H9 (cell line): Measurements from ENCODE around the gene POLR2A. TPM values are rescaled to one million over a fixed set of nuclear protein-coding genes. Genes with fewer than 3 reads are reported as not detected.

ENCODE experiments used
- DNase-seq: peaks from one replicate; pipeline ENCODE4 v3.0.0-alpha.2; 2017
- H2AFZ ChIP-seq: one replicate; pipeline ENCODE4 v1.6.1; 2013; ENCODE audit warnings: mild to moderate bottlenecking, low read length, control low read depth, moderate library complexity
- H2AK5ac ChIP-seq: 2 replicates; pipeline ENCODE4 v1.6.1; 2013; ENCODE audit warnings: low read length, control low read depth, mixed read lengths; ENCODE audit not compliant: insufficient read length
- H2BK120ac ChIP-seq: one replicate; pipeline ENCODE4 v1.6.1; 2013; ENCODE audit warnings: low read depth, mild to moderate bottlenecking, low read length, control low read depth, inconsistent platforms; ENCODE audit not compliant: poor library complexity, severe bottlenecking
- H2BK12ac ChIP-seq: 2 replicates; pipeline ENCODE4 v1.6.1; 2013; ENCODE audit warnings: low read length, control low read depth, mixed read lengths, low read depth; ENCODE audit not compliant: insufficient read length
- H2BK15ac ChIP-seq: 2 replicates; pipeline ENCODE4 v1.6.1; 2013; ENCODE audit warnings: low read depth, low read length, control low read depth
- H2BK20ac ChIP-seq: one replicate; pipeline ENCODE4 v1.6.1; 2013; ENCODE audit warnings: low read depth, mild to moderate bottlenecking, low read length, control low read depth, inconsistent platforms; ENCODE audit not compliant: poor library complexity, severe bottlenecking
- H2BK5ac ChIP-seq: 2 replicates; pipeline ENCODE4 v1.6.1; 2013; ENCODE audit warnings: low read length, control low read depth, mixed read lengths; ENCODE audit not compliant: insufficient read length
- H3K14ac ChIP-seq: 2 replicates; pipeline ENCODE4 v1.6.1; 2013; ENCODE audit warnings: low read length, control low read depth; ENCODE audit not compliant: insufficient read depth
- H3K18ac ChIP-seq: 2 replicates; pipeline ENCODE4 v1.6.1; 2013; ENCODE audit warnings: low read depth, mild to moderate bottlenecking, mixed read lengths, low read length, control low read depth; ENCODE audit not compliant: insufficient read length
- H3K23ac ChIP-seq: 2 replicates; pipeline ENCODE4 v1.6.1; 2013; ENCODE audit warnings: low read length, control low read depth, mixed read lengths, low read depth; ENCODE audit not compliant: insufficient read length
- H3K23me2 ChIP-seq: 2 replicates; pipeline ENCODE4 v1.6.1; 2013; ENCODE audit warnings: low read depth, mild to moderate bottlenecking, mixed read lengths, low read length, control low read depth; ENCODE audit not compliant: insufficient read length, poor library complexity, severe bottlenecking
- H3K27ac ChIP-seq: 2 replicates; pipeline ENCODE4 v1.5.1; 2013; ENCODE audit warnings: low read length, control low read depth, mixed read lengths, low read depth; ENCODE audit not compliant: insufficient read length
- H3K27me3 ChIP-seq: 2 replicates; pipeline ENCODE4 v1.6.1; 2013; ENCODE audit warnings: low read length, control low read depth, inconsistent platforms; ENCODE audit not compliant: insufficient read depth
- H3K4ac ChIP-seq: 2 replicates; pipeline ENCODE4 v1.6.1; 2013; ENCODE audit warnings: low read depth, mild to moderate bottlenecking, control low read depth, inconsistent platforms, low read length, moderate library complexity
- H3K4me1 ChIP-seq: 2 replicates; pipeline ENCODE4 v1.6.1; 2013; ENCODE audit warnings: low read length, control low read depth, inconsistent platforms; ENCODE audit not compliant: insufficient read depth
- H3K4me2 ChIP-seq: 2 replicates; pipeline ENCODE4 v1.6.1; 2013; ENCODE audit warnings: low read length, control low read depth, mixed read lengths; ENCODE audit not compliant: insufficient read length, insufficient read depth
- H3K56ac ChIP-seq: 2 replicates; pipeline ENCODE4 v1.6.1; 2013; ENCODE audit warnings: low read depth, mild to moderate bottlenecking, mixed read lengths, low read length, control low read depth; ENCODE audit not compliant: insufficient read length
- H3K79me1 ChIP-seq: 2 replicates; pipeline ENCODE4 v1.6.1; 2013; ENCODE audit warnings: low read depth, mild to moderate bottlenecking, moderate library complexity, low read length, control low read depth, inconsistent platforms; ENCODE audit not compliant: insufficient read depth, poor library complexity, severe bottlenecking
- H3K79me2 ChIP-seq: 2 replicates; pipeline ENCODE4 v1.6.1; 2013; ENCODE audit warnings: low read length, control low read depth, inconsistent platforms; ENCODE audit not compliant: insufficient read depth
- H3K9ac ChIP-seq: 2 replicates; pipeline ENCODE4 v1.6.1; 2013; ENCODE audit warnings: low read length, control low read depth, mixed read lengths; ENCODE audit not compliant: insufficient read length; ENCODE audit errors: extremely low read depth
- H3K9me3 ChIP-seq: one replicate; pipeline ENCODE4 v1.6.1; 2013; ENCODE audit warnings: low read depth, low read length, inconsistent platforms; ENCODE audit not compliant: control insufficient read depth
- H3T11ph ChIP-seq: one replicate; pipeline ENCODE4 v1.6.1; 2013; ENCODE audit warnings: mild to moderate bottlenecking, low read length, control low read depth, inconsistent platforms
- H4K20me1 ChIP-seq: one replicate; pipeline ENCODE4 v1.6.1; 2013; ENCODE audit not compliant: control insufficient read depth, insufficient read length, insufficient read depth
- H4K5ac ChIP-seq: 2 replicates; pipeline ENCODE4 v1.6.1; 2013; ENCODE audit warnings: low read depth, mild to moderate bottlenecking, mixed read lengths, low read length, control low read depth; ENCODE audit not compliant: insufficient read length
- H4K8ac ChIP-seq: replicated peaks from 2 replicates; pipeline ENCODE4 v1.6.1; 2013; ENCODE audit warnings: low read length, control low read depth, mixed read lengths, low read depth; ENCODE audit not compliant: insufficient read length
- H4K91ac ChIP-seq: 2 replicates; pipeline ENCODE4 v1.6.1; 2013; ENCODE audit warnings: low read depth, mild to moderate bottlenecking, moderate library complexity, mixed read lengths, low read length, control low read depth; ENCODE audit not compliant: insufficient read length
- H3K27ac Mint-ChIP-seq, 3 experiments: 2 replicates in 2 of 3; 3 replicates in 1 of 3; pipeline ENCODE4 v1.8.0; 2020 to 2021; ENCODE audit warnings: mixed read lengths in 3 of 3, mild to moderate bottlenecking in 1 of 3, moderate library complexity in 1 of 3
- H3K27me3 Mint-ChIP-seq: 2 replicates; pipeline ENCODE4 v1.8.0; 2021; ENCODE audit warnings: low read depth, mild to moderate bottlenecking, moderate library complexity, mixed read lengths
- H3K36me3 Mint-ChIP-seq, 3 experiments: 2 replicates in 2 of 3; 3 replicates in 1 of 3; pipeline ENCODE4 v1.8.0; 2020 to 2021; ENCODE audit warnings: low read depth in 3 of 3, mixed read lengths in 3 of 3; ENCODE audit not compliant: insufficient read depth in 1 of 3
- H3K4me1 Mint-ChIP-seq, 2 experiments: 2 replicates each; pipeline ENCODE4 v1.8.0; 2020; ENCODE audit warnings: mixed read lengths in 2 of 2
- H3K4me3 Mint-ChIP-seq, 2 experiments: 2 replicates in 1 of 2; 3 replicates in 1 of 2; pipeline ENCODE4 v1.8.0; 2020 to 2021; ENCODE audit warnings: mild to moderate bottlenecking in 2 of 2, mixed read lengths in 2 of 2, moderate library complexity in 1 of 2
- H3K9me3 Mint-ChIP-seq, 2 experiments: 2 replicates in 1 of 2; 3 replicates in 1 of 2; pipeline ENCODE4 v1.8.0; 2020; ENCODE audit warnings: mild to moderate bottlenecking in 2 of 2, mixed read lengths in 2 of 2, moderate library complexity in 1 of 2
- WGBS: extraction: QIAGEN DNeasy Blood & Tissue Kit; methylation state at CpG from one replicate; pipeline ENCODE4 v1.1.7; 2013; ENCODE audit warnings: missing lambda C conversion rate, low lambda C conversion rate, mixed read lengths; ENCODE audit not compliant: insufficient read length; ENCODE audit errors: extremely low coverage; 5-methylcytosine and 5-hydroxymethylcytosine counted together
- total RNA-seq: library from RNA; stranded (reverse); gene quantifications from 2 replicates; pipeline ENCODE4 v1.2.1, GENCODE V29; 2021
- TF ChIP-seq, protein P1 (sequence below): fragments of 200-600 bp; sonication (generic); conservative IDR thresholded peaks from 3 replicates; pipeline ENCODE4 v1.8.0; 2021; ENCODE audit warnings: antibody characterized with exemption, mild to moderate bottlenecking

The POLR2A gene
- total RNA-seq, 1 experiment from 2014 or later: 153 TPM

DNA sequence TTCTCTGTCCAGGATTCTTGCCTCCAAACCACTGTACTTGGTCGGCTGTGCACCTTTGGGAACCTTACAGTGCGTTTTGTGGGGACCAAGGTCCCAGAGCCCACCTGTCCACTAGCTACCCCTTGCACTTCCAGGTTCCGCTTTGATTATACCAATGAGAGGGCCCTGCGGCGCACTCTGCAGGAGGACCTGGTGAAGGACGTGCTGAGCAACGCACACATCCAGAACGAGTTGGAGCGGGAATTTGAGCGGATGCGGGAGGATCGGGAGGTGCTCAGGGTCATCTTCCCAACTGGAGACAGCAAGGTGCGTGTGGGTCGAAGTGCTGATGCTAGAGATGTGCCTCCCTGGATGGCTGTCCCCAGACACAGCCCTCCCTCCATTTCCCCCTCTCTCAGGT lies 18.8 kb downstream of the POLR2A start:
- H4K20me1 ChIP-seq: no peaks in the 10 kb centered on the region
- no peaks in the 10 kb centered on the region for H3K27me3 ChIP-seq
- H3K14ac ChIP-seq: no peak overlapping the region
- H3K4me1 Mint-ChIP-seq: no peaks in the 10 kb centered on the region
- no peak overlapping the region for H3K4ac ChIP-seq
- TF ChIP-seq, protein P1, sequence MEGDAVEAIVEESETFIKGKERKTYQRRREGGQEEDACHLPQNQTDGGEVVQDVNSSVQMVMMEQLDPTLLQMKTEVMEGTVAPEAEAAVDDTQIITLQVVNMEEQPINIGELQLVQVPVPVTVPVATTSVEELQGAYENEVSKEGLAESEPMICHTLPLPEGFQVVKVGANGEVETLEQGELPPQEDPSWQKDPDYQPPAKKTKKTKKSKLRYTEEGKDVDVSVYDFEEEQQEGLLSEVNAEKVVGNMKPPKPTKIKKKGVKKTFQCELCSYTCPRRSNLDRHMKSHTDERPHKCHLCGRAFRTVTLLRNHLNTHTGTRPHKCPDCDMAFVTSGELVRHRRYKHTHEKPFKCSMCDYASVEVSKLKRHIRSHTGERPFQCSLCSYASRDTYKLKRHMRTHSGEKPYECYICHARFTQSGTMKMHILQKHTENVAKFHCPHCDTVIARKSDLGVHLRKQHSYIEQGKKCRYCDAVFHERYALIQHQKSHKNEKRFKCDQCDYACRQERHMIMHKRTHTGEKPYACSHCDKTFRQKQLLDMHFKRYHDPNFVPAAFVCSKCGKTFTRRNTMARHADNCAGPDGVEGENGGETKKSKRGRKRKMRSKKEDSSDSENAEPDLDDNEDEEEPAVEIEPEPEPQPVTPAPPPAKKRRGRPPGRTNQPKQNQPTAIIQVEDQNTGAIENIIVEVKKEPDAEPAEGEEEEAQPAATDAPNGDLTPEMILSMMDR: peak; percentile 58
- H3K9me3 ChIP-seq: no peaks in the 10 kb centered on the region
- H4K5ac ChIP-seq: no peak overlapping the region
- H3K27ac Mint-ChIP-seq: no peak overlapping the region
- no peak overlapping the region for H2BK15ac ChIP-seq
- no peak overlapping the region for H3K4me2 ChIP-seq
- WGBS: no CpG with 5 or more reads among the region's 14 CpGs
- no peak overlapping the region for H3K9ac ChIP-seq
- H2BK5ac ChIP-seq: no peak overlapping the region
- H3K56ac ChIP-seq: no peak overlapping the region
- no peak overlapping the region for H2BK120ac ChIP-seq
- 0 out of 2 replicates have a peak, but pooled peaks cover 1% of the 10 kb centered on the region for H3K79me2 ChIP-seq
- no peak overlapping the region for H4K8ac ChIP-seq
- H4K91ac ChIP-seq: no peak overlapping the region
- H3K27ac ChIP-seq: no peak overlapping the region
- no peaks in the 10 kb centered on the region for H3K9me3 Mint-ChIP-seq
- no peak overlapping the region for H2AFZ ChIP-seq
- H3K36me3 Mint-ChIP-seq: peaks cover 64 to 93% (median 89%) of the 10 kb centered on the region in 3 experiments
- H2BK12ac ChIP-seq: no peak overlapping the region
- H3K23me2 ChIP-seq: no peaks in the 10 kb centered on the region
- H3K4me1 ChIP-seq: no peaks in the 10 kb centered on the region
- no peak overlapping the region for H2BK20ac ChIP-seq
- H3K79me1 ChIP-seq: no peaks in the 10 kb centered on the region
- no peak overlapping the region for H3K18ac ChIP-seq
- no peak for DNase-seq
- no peak overlapping the region for H2AK5ac ChIP-seq
- H3T11ph ChIP-seq: no peak overlapping the region
- H3K27me3 Mint-ChIP-seq: no peaks in the 10 kb centered on the region
- H3K23ac ChIP-seq: no peak overlapping the region
- H3K4me3 Mint-ChIP-seq: no peak overlapping the region
